Natural killer cell (primary cell): Measurements from ENCODE around the gene IL4I1. TPM values are rescaled to one million over a fixed set of nuclear protein-coding genes. Genes with fewer than 3 reads are reported as not detected.

Source experiments
- ATAC-seq, 3 donors: fragments of 150-1000 bp in 2 of 3; fragments of 200-7000 bp in 1 of 3; cut with Tn5 transposase; 1 replicate in 1 of 3; 2 replicates in 2 of 3; pipeline ENCODE4 v1.10.0; 2021; ENCODE audit warnings: mild to moderate bottlenecking in 2 of 3, moderate library complexity in 2 of 3
- DNase-seq, 2 donors: peaks; one replicate each; pipeline versions ENCODE4 v3.0.0 to v3.0.0-alpha.2; 2013 to 2021; ENCODE audit warnings: mixed read lengths in 1 of 2
- H3K27ac ChIP-seq: one replicate; pipeline ENCODE4 v1.5.1; 2013; ENCODE audit warnings: mild to moderate bottlenecking, low read length
- H3K27me3 ChIP-seq: one replicate; pipeline ENCODE4 v1.6.1; 2013; ENCODE audit warnings: low read length; ENCODE audit not compliant: control insufficient read depth, insufficient read depth
- H3K36me3 ChIP-seq: one replicate; pipeline ENCODE4 v1.6.1; 2013; ENCODE audit warnings: low read length; ENCODE audit not compliant: control insufficient read depth, insufficient read depth
- H3K4me1 ChIP-seq: one replicate; pipeline ENCODE4 v1.6.1; 2013; ENCODE audit warnings: low read length; ENCODE audit not compliant: control insufficient read depth, insufficient read depth
- H3K4me3 ChIP-seq: one replicate; pipeline ENCODE4 v1.5.1; 2013; ENCODE audit warnings: low read length
- H3K9me3 ChIP-seq: one replicate; pipeline ENCODE4 v1.6.1; 2013; ENCODE audit warnings: low read length; ENCODE audit not compliant: control insufficient read depth, insufficient read depth
- H3K27ac Mint-ChIP-seq, 2 donors: one replicate each; pipeline ENCODE4 v1.8.0; 2022; ENCODE audit warnings: mild to moderate bottlenecking in 2 of 2, mixed read lengths in 2 of 2, moderate library complexity in 1 of 2
- H3K27me3 Mint-ChIP-seq, 2 donors: one replicate each; pipeline ENCODE4 v1.8.0; 2022; ENCODE audit warnings: low read depth in 2 of 2, mixed read lengths in 2 of 2
- H3K36me3 Mint-ChIP-seq: one replicate; pipeline ENCODE4 v1.8.0; 2022; ENCODE audit warnings: mixed read lengths
- H3K4me1 Mint-ChIP-seq, 2 donors: one replicate each; pipeline ENCODE4 v1.8.0; 2022; ENCODE audit warnings: mixed read lengths in 2 of 2
- H3K4me3 Mint-ChIP-seq: one replicate; pipeline ENCODE4 v1.8.0; 2022; ENCODE audit warnings: mild to moderate bottlenecking, moderate library complexity, mixed read lengths
- H3K9me3 Mint-ChIP-seq, 2 donors: one replicate each; pipeline ENCODE4 v1.8.0; 2022; ENCODE audit warnings: mixed read lengths in 2 of 2
- WGBS: methylation state at CpG from one replicate; pipeline ENCODE4 v1.1.7; 2013; ENCODE audit warnings: missing lambda C conversion rate; ENCODE audit not compliant: insufficient coverage; 5-methylcytosine and 5-hydroxymethylcytosine counted together
- intact Hi-C: fragments of 100-400 bp; cut with micrococcal nuclease; formaldehyde crosslinking; loops from one replicate; pipeline ENCODE4 v1.14.2; 2022
- total RNA-seq, 4 donors: library from RNA; stranded (reverse); fragments of 120-200 nt in 1 of 4; gene quantifications; one replicate each; pipeline versions ENCODE4 v1.2.3 to v1.2.4, GENCODE V29; 2013 to 2022
- TF ChIP-seq, protein P1 (sequence below): fragments of 200-600 bp; IDR thresholded peaks from one replicate; pipeline ENCODE4 v1.8.0; 2022; ENCODE audit warnings: antibody characterized with exemption

The IL4I1 gene
- total RNA-seq, 3 donors from 2014 or later (not counting 1 experiment from before 2014, with no cell fraction given), result 3.0 to 3.8 (median 3.4) TPM

DNA sequence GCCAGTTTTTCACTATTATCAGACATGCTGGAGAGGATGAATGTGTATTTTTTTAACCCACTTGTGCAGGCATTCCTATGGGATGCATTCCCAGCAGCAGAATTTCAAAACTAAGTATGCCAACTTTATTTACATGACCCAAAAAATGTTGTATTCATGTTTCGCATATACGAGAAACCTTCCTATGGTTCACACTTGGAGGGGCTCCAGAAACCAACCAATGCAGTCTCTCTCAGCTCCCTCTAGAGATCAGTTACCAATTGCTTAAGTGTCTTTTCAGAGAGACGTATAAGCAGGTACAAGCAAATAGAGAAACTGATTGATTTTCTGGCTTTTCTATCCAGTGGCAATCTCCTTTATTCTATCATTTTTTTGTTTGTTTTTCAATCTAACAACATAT is 51.3 kb downstream of the IL4I1 start:
- no peak overlapping the region for H3K4me3 ChIP-seq
- 89% methylated on average over 3 of the region's 3 CpGs for WGBS
- H3K36me3 ChIP-seq, result peaks cover 2% of the 10 kb centered on the region
- Mint-ChIP-seq H3K27ac (no peak overlapping the region), H3K4me3 (no peak overlapping the region), H3K4me1 (peaks cover 20% of the 10 kb centered on the region in 2 donors), H3K9me3 (no peaks in the 10 kb centered on the region), H3K27me3 (no peaks in the 10 kb centered on the region), H3K36me3 (no peaks in the 10 kb centered on the region)
- peaks cover 23% of the 10 kb centered on the region for H3K4me1 ChIP-seq
- intact Hi-C loops, result no loop called here
- DNase-seq (no peak), ATAC-seq (no peak)
- TF ChIP-seq, protein P1, sequence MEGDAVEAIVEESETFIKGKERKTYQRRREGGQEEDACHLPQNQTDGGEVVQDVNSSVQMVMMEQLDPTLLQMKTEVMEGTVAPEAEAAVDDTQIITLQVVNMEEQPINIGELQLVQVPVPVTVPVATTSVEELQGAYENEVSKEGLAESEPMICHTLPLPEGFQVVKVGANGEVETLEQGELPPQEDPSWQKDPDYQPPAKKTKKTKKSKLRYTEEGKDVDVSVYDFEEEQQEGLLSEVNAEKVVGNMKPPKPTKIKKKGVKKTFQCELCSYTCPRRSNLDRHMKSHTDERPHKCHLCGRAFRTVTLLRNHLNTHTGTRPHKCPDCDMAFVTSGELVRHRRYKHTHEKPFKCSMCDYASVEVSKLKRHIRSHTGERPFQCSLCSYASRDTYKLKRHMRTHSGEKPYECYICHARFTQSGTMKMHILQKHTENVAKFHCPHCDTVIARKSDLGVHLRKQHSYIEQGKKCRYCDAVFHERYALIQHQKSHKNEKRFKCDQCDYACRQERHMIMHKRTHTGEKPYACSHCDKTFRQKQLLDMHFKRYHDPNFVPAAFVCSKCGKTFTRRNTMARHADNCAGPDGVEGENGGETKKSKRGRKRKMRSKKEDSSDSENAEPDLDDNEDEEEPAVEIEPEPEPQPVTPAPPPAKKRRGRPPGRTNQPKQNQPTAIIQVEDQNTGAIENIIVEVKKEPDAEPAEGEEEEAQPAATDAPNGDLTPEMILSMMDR, result no peak
- no peaks in the 10 kb centered on the region for H3K9me3 ChIP-seq
- no peaks in the 10 kb centered on the region for H3K27me3 ChIP-seq
- H3K27ac ChIP-seq, result no peak overlapping the region

DNA sequence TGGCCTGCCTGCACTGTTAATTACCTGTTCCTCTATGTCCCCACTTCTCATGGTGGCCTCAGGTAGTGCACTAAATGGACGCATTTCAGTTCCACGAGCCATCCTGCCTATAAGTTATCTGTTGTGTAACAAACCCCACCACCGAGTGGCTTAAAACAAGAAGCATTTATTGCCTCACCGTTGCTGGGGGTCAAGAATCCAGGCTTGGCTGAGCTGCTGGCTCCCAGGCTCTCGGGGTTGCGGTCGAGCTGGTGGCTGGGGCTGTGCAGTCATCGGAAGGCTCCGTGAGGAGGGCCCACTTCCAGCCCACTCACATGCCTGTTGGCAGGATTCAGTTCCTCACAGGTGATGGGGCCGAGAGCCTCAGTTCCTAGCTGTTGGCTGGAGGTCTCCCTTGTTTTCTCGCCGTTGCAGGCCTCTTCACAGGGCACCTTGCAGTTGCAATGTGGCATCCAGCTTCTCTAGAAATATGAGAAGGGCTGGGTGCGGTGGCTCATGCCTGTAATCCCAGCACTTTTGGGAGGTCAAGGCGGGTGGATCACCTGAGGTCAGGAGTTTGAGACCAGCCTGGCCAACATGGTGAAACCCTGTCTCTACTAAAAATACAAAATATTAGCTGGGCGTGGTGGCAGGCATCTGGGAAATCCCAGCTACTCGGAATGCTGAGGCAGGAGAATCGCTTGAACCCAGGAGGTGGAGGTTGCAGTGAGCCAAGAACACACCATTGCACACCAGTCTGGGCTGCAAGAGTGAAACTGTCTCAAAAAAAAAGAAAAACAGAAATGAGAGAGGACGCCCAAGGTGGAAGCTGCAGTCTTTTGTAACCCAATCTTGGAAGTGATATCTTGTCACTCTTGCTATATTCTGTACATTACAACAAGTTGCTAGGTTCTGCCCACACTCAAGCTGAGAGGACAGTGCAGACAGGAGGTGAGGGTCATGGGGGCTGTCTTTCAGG is 52.3 kb downstream of the IL4I1 start:
- H3K4me1 Mint-ChIP-seq, result peaks cover 12 to 15% of the 10 kb centered on the region in 2 donors
- no peak for ATAC-seq
- intact Hi-C loops, result no loop called here
- H3K36me3 Mint-ChIP-seq, result no peaks in the 10 kb centered on the region
- DNase-seq, result no peak
- no peak overlapping the region for H3K4me3 Mint-ChIP-seq
- Histone ChIP-seq H3K4me1 (peaks cover 17% of the 10 kb centered on the region), H3K4me3 (no peak overlapping the region), H3K27ac (no peak overlapping the region), H3K27me3 (no peaks in the 10 kb centered on the region), H3K9me3 (no peaks in the 10 kb centered on the region), H3K36me3 (peaks cover 2% of the 10 kb centered on the region)
- no peaks in the 10 kb centered on the region for H3K9me3 Mint-ChIP-seq
- TF ChIP-seq, protein P1, result no peak
- no peak overlapping the region for H3K27ac Mint-ChIP-seq
- 88% methylated on average over 18 of the region's 18 CpGs for whole genome bisulfite sequencing
- H3K27me3 Mint-ChIP-seq, result no peaks in the 10 kb centered on the region

DNA sequence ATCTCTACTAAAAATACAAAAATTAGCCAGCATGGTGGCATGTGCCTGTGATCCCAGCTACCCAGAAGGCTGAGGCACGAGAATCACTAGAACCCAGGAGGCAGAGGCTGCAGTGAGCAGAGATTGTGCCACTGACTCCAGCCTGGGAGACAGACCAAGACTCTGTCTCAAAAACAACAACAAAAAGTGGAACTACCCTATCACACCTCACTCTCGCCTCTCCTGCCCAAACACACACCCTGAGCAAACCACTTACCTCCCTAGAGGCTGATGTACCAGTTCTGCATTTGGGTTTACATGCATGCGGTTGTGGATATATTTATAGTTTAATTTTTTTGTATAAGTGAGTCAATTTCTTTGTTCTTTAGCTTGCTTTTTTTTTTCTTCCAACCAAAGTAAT is 53.4 kb downstream of the IL4I1 start:
- no peak overlapping the region for H3K4me3 ChIP-seq
- Mint-ChIP-seq H3K36me3 (no peaks in the 10 kb centered on the region), H3K4me1 (peaks cover 10 to 12% of the 10 kb centered on the region in 2 donors), H3K4me3 (no peak overlapping the region), H3K9me3 (no peaks in the 10 kb centered on the region), H3K27me3 (no peaks in the 10 kb centered on the region), H3K27ac (no peak overlapping the region)
- H3K27ac ChIP-seq, result no peak overlapping the region
- peaks cover 12% of the 10 kb centered on the region for H3K4me1 ChIP-seq
- no peaks in the 10 kb centered on the region for H3K27me3 ChIP-seq
- WGBS, result 64% methylated on average over 2 of the region's 3 CpGs
- H3K9me3 ChIP-seq, result no peaks in the 10 kb centered on the region
- H3K36me3 ChIP-seq, result peaks cover 4% of the 10 kb centered on the region
- intact Hi-C loops, result no loop called here
- ATAC-seq (no peak), DNase-seq (no peak)
- TF ChIP-seq, protein P1, result no peak
